Glomerular endothelial cell (primary cell): ENCODE results near the gene LRFN3. TPM values are rescaled to one million over a fixed set of nuclear protein-coding genes. Genes with fewer than 3 reads are reported as not detected.
A peak's percentile ranks its signal among the peaks of the same experiment; 100 is the strongest.
"Not testable (repeated sequence)": the region's sequence is repeated elsewhere in the genome, so short reads cannot be mapped to it uniquely, and the experiment has no call there.

Experiments
- DNase-seq: peaks from one replicate; pipeline ENCODE4 v3.0.0-alpha.2; 2011; ENCODE audit warnings: low read depth, low spot score; ENCODE audit errors: extremely low read depth
- total RNA-seq: library from RNA; depleted of rRNA; stranded (reverse); fragments of >200 nt; gene quantifications from 2 replicates; pipeline ENCODE4 v1.2.3, GENCODE V29; 2015

Gene LRFN3
- total RNA-seq, 1 donor from 2014 or later, result 24.3 TPM

DNA sequence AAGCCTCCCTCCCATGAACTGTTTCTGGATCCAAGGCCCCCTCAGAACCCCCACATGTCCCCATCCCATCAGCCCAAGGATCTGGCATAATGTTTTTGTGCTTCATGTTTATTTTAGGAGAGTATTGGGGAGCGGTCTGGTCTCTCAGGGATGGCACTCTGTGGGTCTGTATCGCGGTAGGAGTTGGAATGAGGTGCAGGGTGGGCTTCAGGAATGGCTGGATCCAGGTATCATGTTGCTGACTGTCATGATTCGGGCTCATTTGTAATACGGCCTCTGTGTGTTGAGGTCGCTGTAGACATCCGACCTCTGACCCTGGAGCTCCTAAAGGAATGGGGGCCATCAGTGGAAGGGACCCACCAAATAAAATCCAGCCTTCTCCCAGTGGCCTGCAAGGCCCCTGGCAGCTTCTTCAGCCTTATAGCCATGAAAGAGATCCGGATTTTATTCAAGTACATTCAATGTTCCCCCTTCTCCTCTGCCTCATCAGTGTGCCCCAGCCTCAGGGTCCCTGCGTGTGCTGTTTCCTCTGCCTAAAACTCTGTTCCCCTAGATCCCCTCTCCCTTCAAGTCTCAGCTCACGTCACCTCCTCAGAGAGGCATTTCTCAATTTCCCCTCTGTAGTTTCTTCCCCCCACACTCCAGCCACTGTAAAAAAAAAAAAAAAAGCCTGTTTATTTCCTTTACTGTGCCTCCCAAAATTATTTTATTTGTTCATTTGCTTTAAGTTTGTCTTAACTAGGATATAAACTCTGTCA is 31.7 kb upstream of the LRFN3 start:
- DNase-seq, result no peak

DNA sequence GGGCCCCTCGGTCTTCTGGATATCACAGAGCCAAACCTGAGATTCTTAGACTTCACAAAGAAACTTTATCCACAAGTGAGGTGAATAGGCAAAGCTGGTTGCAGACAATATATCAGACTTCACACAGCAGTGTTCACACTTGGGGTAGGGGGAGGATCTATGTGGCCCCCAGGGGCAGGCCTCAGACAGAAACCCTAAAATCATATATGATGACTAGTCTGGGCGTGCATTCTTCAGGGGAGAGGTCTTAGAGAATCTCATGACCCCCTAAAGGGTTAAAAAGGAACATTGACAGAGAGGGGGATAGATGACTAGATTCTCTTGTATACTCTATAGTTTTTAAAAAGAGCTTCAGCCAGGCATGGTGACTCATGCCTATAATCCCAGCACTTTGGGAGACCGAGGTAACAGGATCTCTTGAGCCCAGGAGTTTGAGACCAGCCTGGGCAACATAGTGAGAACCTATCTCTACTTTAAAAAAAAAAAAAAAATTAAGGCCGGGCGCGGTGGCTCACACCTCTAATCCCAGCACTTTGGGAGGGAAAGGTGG is 30.9 kb upstream of the LRFN3 start:
- no peak for DNase-seq

DNA sequence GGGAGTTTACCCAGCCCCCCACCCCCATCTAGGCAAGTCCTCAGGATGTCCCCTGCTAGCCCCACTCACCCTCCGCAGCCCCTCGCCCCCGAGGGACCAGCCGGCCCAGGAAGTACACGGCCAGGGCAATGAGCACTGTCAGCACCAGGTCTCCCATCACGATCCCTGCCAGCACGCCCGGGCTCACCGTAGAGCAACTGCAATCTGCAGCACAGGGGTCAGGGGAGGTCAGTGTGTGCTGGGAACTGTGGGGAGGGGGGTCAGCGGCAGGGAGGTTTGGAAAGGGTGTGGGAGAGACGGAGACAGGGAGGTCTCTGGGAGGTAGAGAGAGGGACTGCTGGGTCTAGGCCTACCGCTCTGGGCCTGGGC is 28.8 kb upstream of the LRFN3 start:
- DNase-seq, result no peak

DNA sequence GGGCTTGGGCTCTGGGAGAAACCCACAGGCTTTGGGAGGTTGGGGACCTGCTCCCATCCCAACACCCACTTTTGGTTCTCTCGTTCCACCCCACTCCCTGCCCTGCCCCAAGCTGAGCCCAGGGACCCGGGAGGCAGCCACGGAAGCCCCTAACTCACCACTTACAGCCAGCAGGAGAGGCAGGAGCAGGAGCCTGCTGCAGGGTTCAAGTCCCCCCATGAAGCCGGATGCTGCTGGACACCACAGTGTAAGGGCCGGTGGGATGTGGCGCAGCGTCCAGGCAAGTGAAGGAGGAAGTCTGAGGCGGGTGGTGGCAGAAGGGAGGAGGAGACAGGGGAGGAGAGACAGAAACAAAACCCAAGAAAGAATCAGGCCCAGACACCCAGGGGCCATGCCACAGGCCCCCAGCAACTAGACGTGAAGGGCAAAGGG is 28.1 kb upstream of the LRFN3 start, which contains the start of gene TYROBP:
Gene TYROBP (minus strand): TSS at position 286 of the 432 bp plus-strand sequence. CDS start 67 bp downstream, at position 219.
- DNase-seq, result no peak

DNA sequence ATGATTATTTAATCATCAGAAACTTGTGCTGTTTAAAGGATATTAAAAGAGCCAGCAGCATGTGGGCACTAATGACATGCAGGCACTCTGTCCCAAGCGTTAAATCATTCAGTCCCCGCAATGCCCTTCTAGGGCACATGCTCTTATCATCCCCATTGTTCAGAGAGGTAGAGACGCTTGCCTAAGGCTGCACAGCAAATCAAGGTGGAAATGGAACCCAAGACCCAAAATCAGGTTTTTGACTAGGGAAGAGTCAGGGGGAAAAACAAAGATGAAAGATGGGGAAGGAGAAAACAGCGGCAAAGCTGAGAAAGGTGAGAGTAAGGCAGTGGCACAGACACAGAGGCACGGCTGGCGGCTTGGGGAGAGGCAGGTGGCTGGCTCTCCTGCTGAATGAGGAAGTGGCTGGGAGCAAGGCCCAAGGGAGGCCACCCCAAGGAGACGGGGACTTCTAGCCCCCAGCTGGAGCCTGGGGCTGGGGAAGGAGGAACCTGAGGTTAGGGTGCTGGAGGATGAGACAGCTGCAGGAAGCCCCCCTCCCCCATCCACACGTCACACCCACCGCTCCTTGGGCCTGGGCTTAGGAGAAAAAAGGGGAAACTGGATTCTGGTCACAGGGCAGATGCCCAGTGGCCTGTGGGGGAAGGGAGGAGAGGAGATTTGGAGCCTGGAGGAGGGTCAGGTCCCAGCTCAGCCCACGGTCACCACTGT is 27.0 kb upstream of the LRFN3 start:
- no peak for DNase-seq

DNA sequence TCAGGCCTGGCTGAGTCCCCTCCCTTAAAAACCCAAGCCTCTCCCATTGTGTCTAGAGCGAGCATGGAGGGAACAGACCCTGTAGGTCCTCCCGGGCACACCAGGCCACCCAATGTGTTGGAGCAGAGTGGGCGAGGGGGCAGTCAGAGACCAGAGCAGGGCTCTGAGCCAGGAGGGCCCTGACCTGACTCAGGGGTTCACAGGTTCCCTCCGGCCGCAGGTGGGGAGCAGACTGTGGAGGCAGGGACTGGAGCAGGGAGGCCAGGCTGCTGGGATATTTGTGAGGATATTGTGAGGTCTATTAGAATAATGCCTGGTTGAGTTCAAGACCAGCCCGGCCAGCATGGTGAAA is 26.5 kb upstream of the LRFN3 start:
- no peak for DNase-seq

DNA sequence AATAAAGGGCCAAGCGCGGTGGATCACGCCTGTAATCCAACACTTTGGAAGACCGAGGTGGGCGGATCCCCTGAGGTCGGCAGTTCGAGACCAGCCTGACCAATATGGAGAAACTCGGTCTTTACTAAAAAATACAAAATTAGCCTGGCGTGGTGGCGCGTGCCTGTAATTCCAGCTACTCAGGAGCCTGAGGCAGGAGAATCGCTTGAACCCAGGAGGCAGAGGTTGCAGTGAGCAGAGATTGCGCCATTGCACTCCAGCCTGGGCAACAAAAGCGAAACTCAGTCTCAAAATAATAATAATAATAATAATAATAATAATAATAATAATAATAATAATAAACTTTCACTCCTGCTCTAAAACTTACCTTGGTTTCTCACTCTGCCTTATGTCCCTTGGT is 25.8 kb upstream of the LRFN3 start:
- DNase-seq, result not testable (repeated sequence)

DNA sequence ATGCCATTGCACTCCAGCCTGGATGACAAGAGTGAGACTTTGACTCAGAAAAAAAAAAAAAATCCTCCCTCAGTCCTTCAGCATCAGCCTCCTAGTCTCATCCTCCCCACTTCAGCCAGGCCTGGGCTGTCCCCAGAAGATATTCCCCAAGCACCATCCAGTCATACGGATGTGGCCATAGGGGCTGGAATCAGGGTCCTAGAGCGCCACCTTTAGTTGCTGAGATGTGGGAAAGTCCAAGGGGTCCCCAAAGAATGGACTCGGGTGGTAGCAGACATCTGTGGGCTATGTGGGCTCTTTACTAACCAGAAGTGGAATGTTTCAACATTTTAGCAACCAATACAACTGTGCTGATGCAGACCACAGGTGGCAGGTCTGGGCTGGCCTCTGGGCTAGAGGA is 25.0 kb upstream of the LRFN3 start:
- DNase-seq, result no peak

DNA sequence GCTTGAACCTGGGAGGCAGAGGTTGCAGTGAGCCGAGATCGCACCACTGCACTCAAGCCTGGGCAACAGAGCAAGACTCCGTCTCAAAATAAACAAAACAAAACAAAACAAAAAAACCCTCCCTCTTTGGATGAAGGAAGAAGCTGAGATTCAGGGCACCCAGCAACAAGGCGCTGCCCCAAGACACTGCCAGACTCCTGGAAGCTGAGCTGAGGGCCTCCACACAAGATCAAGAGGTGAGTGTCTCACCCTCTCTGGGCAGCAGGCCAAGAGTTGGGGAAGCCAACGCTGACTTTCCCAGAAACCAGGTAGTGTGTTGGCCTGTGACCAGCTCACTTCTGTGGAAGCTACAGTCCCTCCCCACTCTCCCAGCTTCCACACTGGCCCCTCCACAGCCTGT is 24.4 kb upstream of the LRFN3 start:
- DNase-seq, result no peak

DNA sequence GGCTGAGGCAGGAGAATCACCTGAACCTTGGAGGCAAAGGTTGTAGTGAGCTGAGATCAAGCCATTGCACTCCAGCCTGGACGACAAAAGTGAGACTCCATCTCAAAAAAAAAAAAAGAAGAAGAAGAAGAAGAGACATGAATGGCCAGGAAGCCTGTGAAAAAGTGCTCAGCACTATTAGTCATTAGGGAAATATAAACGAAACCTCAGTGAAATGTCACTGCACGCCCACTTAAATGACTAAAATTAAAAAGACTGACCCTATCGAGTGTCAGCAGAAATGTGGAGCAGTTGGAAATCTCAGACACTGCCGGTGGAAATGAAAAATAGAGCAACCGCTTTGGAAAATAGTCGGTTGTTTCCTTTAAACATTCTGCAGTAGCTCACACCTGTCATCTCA is 22.6 kb upstream of the LRFN3 start:
- DNase-seq, result no peak

DNA sequence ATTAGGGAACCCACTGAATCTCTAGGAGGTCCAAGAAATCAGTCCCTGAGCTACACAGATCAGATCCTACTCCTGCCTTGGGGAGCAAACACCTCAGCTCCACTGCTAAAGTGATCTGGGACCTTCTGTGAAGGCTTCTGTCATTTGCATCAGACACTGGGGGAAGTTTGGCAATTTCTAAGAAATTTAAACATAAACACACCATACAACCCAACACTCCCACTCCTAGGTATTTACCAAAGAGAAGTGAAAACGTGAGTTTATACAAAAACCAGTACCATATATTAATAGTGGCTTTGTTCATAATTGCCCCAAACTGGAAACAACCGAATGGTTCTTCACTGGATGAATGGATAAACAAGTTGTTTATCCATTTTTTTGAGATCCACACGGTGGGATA is 20.7 kb upstream of the LRFN3 start:
- DNase-seq, result no peak

DNA sequence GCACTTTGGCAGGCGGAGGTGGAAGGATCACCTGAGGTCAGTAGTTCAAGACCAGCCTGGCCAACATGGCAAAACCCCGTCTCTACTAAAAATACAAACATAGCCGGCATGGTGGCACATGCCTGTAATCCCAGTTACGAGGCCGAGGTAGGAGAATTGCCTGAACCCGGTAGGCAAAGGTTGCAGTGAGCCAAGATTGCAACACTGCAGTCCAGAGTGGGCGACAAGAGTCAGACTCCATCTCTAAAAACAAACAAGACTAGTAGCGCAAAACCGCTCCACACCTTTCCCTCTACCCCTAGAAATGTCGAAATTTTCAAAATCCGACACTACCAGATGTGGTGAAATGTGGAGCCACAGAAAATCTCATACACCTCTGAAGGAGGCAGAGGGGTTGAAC is 16.9 kb upstream of the LRFN3 start:
- no peak for DNase-seq

DNA sequence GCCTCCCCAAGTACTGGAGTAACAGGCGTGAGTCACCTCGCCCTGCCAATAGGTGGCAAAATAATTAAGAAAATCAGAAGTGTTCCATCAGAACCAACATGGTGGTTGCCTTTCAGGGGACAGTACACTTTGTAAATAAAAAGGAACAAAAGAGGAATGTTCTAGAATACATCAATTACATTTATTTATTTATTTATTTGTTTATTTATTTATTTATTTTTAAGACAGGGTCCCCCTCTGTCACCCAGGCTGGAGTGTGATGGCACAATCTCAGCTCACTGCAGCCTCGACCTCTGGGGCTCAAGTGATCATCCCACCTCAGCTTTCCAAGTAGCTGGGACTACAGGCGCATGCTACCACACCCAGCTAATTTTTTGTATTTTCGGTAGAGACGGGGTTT is 15.2 kb upstream of the LRFN3 start:
- no peak for DNase-seq

DNA sequence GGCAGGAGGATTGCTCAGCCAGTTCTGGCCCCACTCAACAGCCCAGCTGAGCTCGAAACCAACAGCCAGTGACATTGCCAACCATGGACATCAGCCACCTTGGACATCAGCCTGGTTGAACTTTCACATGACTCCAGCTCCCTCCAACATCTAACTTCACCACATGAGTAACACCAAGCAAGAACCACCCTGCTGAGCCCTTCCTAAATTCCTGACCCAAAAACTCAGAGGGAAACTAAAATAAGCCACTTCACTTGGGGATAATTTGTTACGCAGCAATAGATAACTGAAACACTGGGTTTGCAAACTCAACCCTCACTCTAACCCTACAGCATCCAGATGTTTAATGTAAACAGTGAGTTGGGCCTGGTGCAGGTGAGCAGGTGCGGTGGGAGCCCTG is 10.7 kb upstream of the LRFN3 start:
- no peak for DNase-seq

DNA sequence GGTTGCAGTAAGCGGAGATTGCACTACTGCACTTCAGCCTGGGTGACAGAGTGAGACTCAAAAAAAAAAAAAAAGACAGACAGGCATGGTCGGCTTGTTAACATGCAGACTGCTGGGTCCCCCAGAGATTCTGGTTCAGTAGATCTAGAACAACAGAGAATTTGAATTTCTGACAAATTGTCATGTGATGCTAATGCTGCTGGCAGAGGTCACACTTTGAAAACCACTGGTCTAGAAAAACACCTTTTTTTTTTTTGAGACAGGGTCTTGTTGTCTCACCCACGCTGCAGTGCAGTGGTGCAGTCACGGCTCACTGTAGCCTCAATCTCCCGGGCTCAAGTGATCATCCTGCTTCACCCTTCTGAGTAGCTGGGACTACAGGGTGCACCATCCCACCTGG is 7.7 kb upstream of the LRFN3 start:
- no peak for DNase-seq

DNA sequence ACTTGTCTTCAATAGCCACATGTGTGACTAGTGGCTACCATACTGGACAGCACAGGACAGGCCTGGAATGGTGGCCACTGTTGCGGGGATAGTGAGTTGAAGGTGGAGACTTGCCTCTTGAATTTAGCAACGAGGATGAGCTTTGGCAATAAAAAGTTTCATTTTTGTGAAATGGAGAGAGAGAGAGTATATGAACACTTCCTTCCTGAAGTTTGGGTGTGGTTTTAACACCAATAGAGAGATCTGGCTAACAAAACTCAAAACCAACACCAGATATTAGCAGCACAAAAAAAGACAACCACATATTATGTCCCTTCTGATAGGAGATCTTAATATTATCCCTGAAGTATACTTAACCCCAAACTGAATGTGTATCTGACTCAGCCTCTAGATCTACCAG is 6.3 kb upstream of the LRFN3 start:
- no peak for DNase-seq

DNA sequence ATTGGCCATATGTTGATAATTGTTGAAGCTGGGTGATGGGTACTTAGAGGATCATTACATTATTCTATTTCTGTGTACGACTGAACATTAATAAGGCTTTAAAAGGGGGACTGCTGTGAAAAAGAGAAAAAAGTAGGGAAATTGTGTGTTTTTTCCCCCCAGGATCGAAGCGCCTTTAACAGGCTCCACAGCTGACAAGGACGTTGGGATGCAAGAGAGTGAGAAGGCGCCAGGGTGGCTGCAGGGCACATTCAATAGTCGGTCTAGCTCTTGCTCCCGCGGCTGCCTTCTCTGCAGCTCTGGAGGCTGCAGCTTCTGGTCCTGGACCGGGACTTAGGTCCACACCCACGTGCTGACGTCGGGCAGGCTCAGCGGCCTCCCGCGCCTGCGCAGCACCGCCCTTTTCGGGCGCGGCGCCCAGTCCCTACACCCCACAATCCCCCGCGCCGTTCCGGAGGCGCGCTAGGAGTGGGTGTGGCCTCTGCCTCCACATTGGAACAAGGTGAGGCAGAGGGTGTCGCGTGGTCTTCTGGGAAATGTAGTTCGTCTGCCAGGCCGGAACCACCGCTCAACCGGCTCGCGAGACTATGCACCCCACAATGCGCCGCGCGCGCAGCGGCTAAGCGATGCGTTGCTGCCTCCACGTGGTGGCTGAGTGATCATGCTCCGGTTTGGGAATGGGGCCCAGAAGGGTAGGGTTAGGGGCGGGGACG is 4.9 kb upstream of the LRFN3 start:
- peak; percentile 90 for DNase-seq

DNA sequence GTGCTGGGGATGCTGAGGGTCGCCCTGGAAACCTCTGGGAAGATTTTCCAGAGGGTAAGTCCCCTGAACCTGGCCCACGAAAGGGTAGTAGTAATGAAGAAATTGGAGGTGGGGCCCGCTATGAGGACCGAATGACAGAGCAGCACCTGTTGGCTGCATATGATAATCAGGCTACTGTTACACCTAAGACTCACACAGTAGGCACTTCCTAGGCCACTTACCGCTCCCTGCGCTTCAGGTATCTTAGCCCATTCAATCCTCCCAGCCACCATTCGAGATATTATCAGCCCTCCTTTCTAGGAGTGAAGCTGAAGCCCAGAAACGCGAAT is 4.3 kb upstream of the LRFN3 start:
- no peak for DNase-seq

DNA sequence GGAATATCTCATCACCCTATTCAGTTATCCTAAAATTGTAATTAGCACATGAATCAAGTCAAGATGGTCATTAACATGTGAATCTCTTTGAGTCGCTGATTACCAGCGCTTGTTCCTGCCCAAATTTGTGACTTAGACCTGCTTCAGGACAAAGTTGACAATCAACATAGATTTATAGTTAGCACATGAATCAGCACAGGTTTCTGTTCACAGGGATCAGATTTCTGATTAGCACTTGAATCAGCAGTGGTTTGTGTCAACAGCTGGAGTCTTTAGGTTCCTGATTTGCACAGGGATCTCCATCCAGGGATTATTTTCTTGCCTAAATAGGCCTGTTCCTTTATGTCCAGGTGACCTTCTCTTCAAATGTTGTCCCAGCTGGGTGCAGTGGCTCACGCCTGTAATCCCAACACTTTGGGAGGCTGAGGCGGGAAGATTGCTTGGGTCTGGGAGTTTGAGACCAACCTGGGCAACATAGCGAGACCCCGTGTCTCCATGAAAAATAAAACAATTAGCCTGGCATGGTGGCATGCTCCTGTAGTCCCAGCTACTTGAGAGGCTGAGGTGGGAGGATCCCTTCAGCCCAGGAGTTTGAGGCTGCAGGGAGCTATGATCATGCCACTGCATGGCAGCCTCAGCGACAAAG is 3.8 kb upstream of the LRFN3 start:
- DNase-seq, result no peak

DNA sequence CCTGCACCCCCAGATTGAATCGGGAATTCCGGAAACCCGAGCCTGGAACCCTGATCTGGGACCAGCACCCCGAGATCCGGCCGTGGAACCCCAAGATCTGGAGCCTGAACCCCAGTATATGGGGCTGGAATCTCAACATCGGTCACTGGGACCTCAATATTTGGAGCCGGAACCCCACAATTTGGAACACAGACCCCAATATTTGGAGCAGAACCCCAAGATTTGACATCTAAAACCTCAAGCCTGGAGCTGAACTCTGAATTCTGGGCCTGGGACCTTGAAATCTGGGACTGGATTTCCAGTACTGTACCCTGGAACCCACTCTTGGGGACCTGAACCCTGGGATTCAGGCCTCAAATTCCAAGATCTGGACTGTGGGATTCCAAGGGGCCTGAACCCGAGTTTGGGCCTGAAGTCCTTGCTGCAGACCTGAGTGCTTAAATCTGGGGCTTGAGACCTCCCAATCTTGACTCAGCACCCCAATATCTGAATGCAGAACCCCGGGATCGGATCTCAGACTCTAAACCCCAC is 629 bp downstream of the LRFN3 start:
- DNase-seq, result no peak
